Upper lobe of left lung (tissue), 6 donors: ENCODE measurements around the gene SLC28A1. TPM values are rescaled to one million over a fixed set of nuclear protein-coding genes. Genes with fewer than 3 reads are reported as not detected.

Experiments
- ATAC-seq, 2 donors: fragments of 200-7000 bp; cut with Tn5 transposase; one replicate each; pipeline ENCODE4 v1.9.1; 2022; ENCODE audit warnings: mild to moderate bottlenecking in 2 of 2, moderate library complexity in 2 of 2; ENCODE audit not compliant: low FRiP score in 2 of 2
- DNase-seq, 2 donors: peaks; one replicate each; pipeline ENCODE4 v3.0.0-alpha.2; 2019 to 2020
- H3K27ac ChIP-seq, 4 donors: fragments of 200-600 bp; sonication (generic); one replicate each; pipeline ENCODE4 v1.5.1; 2016 to 2019
- H3K27me3 ChIP-seq, 4 donors: fragments of 200-600 bp; sonication (generic); one replicate each; pipeline ENCODE4 v1.5.1; 2017 to 2019
- H3K36me3 ChIP-seq, 4 donors: fragments of 200-600 bp; sonication (generic); one replicate each; pipeline ENCODE4 v1.5.1; 2016 to 2019
- H3K4me1 ChIP-seq, 4 donors: fragments of 200-600 bp; sonication (generic); one replicate each; pipeline ENCODE4 v1.5.1; 2018 to 2019
- H3K4me3 ChIP-seq, 4 donors: fragments of 200-600 bp; sonication (generic); one replicate each; pipeline ENCODE4 v1.5.1; 2017 to 2019; ENCODE audit warnings: mild to moderate bottlenecking in 2 of 4, moderate library complexity in 1 of 4
- H3K9me3 ChIP-seq, 4 donors: fragments of 200-600 bp; sonication (generic); one replicate each; pipeline ENCODE4 v1.5.1; 2018 to 2019
- EP300 ChIP-seq, 4 donors: sonication (generic); formaldehyde crosslinking; IDR thresholded peaks; one replicate each; pipeline ENCODE4 v1.5.1; 2017; ENCODE audit warnings: antibody characterized with exemption in 4 of 4, control low read depth in 2 of 4
- POLR2A ChIP-seq, 4 donors: fragments of 450-650 bp; IDR thresholded peaks; one replicate each; pipeline ENCODE4 v1.5.1; 2016 to 2017; ENCODE audit warnings: antibody characterized with exemption in 4 of 4, mild to moderate bottlenecking in 2 of 4
- POLR2AphosphoS5 ChIP-seq, 2 donors: sonication (generic); formaldehyde crosslinking; IDR thresholded peaks; one replicate each; pipeline ENCODE4 v1.5.1; 2017; ENCODE audit warnings: antibody characterized with exemption in 2 of 2
- WGBS, 2 donors: methylation state at CpG; one replicate each; pipeline ENCODE4 v1.1.5; 2017 to 2018; 5-methylcytosine and 5-hydroxymethylcytosine counted together
- total RNA-seq, 6 donors: library from RNA; depleted of rRNA in 4 of 6; stranded (reverse); fragments of >200 nt in 4 of 6; gene quantifications; one replicate each; pipeline versions ENCODE4 v1.1.0 to v1.2.1, GENCODE V29; 2016 to 2021
- TF ChIP-seq, protein P1 (sequence below), 6 experiments: fragments of 450-650 bp in 4 of 6; fragments of 200-600 bp in 2 of 6; sonication (generic) in 2 of 6; IDR thresholded peaks; one replicate each; pipeline ENCODE4 v1.5.1; 2016 to 2019; ENCODE audit warnings: antibody characterized with exemption in 6 of 6
- donor health status: DM: no; HTN: no; CAD: no; lungs with moderate emphysema.
- donor health status: DM: no; HTN: yes; CAD: no; lungs with severe emphysema.

SLC28A1 gene
- total RNA-seq, 6 donors from 2014 or later = not detected

DNA sequence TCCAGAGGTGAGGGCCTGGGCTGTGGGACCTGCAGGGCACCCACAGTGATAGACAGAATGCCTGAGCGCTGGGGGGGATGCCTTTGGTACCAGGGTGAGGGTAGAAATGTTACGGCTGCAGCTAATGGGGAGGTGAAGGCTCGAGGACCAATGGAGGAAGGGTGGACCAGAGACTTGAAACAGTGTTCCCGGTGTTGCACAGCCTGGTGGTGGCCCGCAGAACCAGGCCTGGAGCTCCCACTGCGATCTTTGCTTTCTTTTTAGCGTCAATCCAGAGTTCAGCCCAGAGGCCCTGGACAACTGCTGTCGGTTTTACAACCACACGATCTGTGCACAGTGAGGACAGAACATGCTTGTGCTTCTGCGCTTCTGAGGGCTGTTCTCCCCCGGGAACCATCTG lies 60.4 kb downstream of the SLC28A1 start:
- WGBS, 2 donors = 89 to 93% methylated on average over 11 of the region's 11 CpGs
- no peaks in the 10 kb centered on the region for H3K4me1 ChIP-seq
- no peak overlapping the region for H3K4me3 ChIP-seq
- ATAC-seq = no peak
- no peak for DNase-seq
- H3K27me3 ChIP-seq = no peaks in the 10 kb centered on the region
- TF ChIP-seq, protein P1, sequence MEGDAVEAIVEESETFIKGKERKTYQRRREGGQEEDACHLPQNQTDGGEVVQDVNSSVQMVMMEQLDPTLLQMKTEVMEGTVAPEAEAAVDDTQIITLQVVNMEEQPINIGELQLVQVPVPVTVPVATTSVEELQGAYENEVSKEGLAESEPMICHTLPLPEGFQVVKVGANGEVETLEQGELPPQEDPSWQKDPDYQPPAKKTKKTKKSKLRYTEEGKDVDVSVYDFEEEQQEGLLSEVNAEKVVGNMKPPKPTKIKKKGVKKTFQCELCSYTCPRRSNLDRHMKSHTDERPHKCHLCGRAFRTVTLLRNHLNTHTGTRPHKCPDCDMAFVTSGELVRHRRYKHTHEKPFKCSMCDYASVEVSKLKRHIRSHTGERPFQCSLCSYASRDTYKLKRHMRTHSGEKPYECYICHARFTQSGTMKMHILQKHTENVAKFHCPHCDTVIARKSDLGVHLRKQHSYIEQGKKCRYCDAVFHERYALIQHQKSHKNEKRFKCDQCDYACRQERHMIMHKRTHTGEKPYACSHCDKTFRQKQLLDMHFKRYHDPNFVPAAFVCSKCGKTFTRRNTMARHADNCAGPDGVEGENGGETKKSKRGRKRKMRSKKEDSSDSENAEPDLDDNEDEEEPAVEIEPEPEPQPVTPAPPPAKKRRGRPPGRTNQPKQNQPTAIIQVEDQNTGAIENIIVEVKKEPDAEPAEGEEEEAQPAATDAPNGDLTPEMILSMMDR (IDR thresholded peaks at IDR 0.05) = no peak
- TF ChIP-seq EP300 (IDR thresholded peaks at IDR 0.05) (no peak), POLR2A (IDR thresholded peaks at IDR 0.05) (no peak), POLR2AphosphoS5 (IDR thresholded peaks at IDR 0.05) (no peak)
- no peak overlapping the region for H3K27ac ChIP-seq
- no peaks in the 10 kb centered on the region for H3K9me3 ChIP-seq
- no peaks in the 10 kb centered on the region for H3K36me3 ChIP-seq

DNA sequence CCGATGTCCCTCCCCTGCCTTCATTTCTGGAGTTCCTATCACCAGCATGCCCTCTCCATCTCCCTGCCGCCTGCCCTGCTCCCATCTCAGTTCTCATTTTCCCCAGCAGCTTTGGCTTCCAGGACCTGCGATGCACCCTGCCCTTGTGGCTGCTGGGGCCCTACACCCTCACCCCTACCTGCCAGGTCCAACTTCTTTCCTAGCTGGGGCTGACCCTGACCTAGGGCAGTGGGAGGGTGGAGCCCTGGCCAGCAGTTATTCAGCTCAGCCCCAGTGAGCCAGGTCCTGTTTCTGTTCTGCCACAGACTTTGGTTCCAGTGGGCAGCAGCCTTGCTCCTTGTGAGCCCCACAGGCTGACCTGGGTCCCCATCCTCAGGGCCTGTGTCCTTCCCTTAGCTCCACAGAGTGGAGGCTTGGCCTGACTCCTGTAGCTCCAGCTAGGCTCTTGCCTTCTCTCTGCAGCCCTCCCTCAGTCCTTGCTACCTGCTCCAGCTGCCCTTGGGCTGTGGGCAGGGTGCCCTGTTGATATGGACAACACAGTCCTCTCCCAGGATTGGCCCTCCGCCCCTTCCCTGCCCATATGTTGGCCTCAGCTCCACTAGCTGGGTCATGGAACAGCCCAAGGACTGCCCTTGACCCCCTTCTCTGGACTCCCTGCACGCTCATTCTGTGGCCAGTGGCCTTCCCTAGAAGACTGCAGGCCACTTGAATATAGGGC lies 62.5 kb downstream of the SLC28A1 start:
- Histone ChIP-seq H3K4me3 (no peak overlapping the region), H3K27ac (no peak overlapping the region), H3K9me3 (no peaks in the 10 kb centered on the region), H3K4me1 (peaks cover 0 to 4% (median 0%) of the 10 kb centered on the region in 4 donors), H3K27me3 (no peaks in the 10 kb centered on the region), H3K36me3 (no peaks in the 10 kb centered on the region)
- DNase-seq = no peak
- no peak for ATAC-seq
- 85 to 88% methylated on average over 5 of the region's 5 CpGs for WGBS, 2 donors
- TF ChIP-seq EP300 (IDR thresholded peaks at IDR 0.05) (no peak), POLR2A (IDR thresholded peaks at IDR 0.05) (no peak), POLR2AphosphoS5 (IDR thresholded peaks at IDR 0.05) (no peak)
- TF ChIP-seq, protein P1 (IDR thresholded peaks at IDR 0.05) = no peak

DNA sequence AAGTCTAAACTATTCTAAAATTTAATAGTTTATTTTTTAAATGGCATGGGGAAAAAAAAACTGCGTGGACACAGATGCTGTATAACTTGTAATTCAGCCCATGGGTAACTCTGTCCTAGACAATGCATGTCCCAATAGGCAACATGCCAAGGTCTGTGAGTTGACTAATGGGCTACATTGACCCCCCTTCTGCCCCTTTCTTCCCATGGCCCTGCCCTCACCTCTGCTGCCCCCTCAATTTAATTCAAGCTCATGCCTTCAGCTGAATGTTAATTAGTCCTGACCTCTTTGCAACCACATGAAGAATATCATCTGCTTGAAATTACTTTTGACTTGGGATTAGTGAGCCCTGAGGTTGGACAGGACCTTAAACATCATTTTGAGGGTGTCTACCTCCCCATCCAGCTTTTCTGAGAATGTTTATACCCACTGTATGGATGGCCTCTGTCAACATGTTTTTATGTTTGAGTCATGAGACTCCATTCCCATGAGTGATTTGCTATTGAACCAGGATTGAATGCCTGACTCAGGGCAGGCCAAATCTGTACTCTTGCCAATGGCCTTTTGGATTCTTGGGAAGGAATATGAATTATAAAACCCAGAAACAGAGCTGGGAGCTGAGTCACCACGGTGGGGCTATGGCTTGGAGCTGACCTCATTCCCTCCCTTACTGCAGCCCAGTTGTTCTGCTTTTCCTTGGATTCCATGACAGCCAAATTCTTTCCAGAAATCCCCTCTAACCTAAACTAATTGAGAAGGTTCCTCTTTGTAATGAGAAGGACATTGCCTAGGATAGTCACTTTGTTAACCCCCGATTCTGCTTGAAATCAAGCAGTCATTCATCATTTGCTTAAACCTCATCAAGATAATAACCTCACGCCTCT lies 63.7 kb downstream of the SLC28A1 start:
- Histone ChIP-seq H3K4me3 (no peak overlapping the region), H3K27ac (no peak overlapping the region), H3K27me3 (no peaks in the 10 kb centered on the region), H3K36me3 (no peaks in the 10 kb centered on the region), H3K9me3 (no peaks in the 10 kb centered on the region), H3K4me1 (peaks cover 0 to 4% (median 0%) of the 10 kb centered on the region in 4 donors)
- no peak for DNase-seq
- 77 to 78% methylated on average over 4 of the region's 4 CpGs for WGBS, 2 donors
- TF ChIP-seq POLR2AphosphoS5 (IDR thresholded peaks at IDR 0.05) = no peak
- TF ChIP-seq POLR2A (IDR thresholded peaks at IDR 0.05) = no peak
- no peak for TF ChIP-seq EP300 (IDR thresholded peaks at IDR 0.05)
- TF ChIP-seq, protein P1 (IDR thresholded peaks at IDR 0.05) = no peak
- ATAC-seq = peak in 1 of 2 donors; percentile 90

DNA sequence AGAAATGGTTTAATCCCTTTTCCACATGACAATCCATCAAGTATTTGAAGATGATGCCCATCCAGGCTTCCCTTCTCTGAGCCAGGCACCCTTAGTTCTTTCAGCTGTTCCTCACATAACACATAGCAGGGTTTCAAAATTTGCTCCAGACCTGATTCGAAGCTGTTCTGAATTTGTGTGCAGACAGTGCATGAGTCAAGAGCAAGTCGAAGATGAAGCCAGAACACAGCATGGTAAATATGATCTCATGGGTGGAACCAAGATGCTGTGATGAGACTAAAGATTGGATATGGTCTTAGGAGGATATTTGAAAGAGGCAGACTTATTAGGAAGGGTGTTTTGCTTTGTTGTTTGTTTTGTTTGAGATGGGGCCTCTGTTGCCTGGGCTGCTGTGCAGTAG lies 64.6 kb downstream of the SLC28A1 start:
- H3K27ac ChIP-seq = no peak overlapping the region
- no peaks in the 10 kb centered on the region for H3K9me3 ChIP-seq
- no peak overlapping the region for H3K4me3 ChIP-seq
- peak in 1 of 2 donors; percentile 80 for ATAC-seq
- TF ChIP-seq POLR2A (IDR thresholded peaks at IDR 0.05) = no peak
- TF ChIP-seq, protein P1 (IDR thresholded peaks at IDR 0.05) = no peak
- no peak for TF ChIP-seq EP300 (IDR thresholded peaks at IDR 0.05)
- TF ChIP-seq POLR2AphosphoS5 (IDR thresholded peaks at IDR 0.05) = no peak
- 82 to 94% methylated on average over 2 of the region's 2 CpGs for WGBS, 2 donors
- H3K36me3 ChIP-seq = no peaks in the 10 kb centered on the region
- no peak for DNase-seq
- H3K27me3 ChIP-seq = no peaks in the 10 kb centered on the region
- peaks cover 0 to 4% (median 0%) of the 10 kb centered on the region in 4 donors for H3K4me1 ChIP-seq
